H1 (cell line): ENCODE data around the gene SPATA33. TPM values are rescaled to one million over a fixed set of nuclear protein-coding genes. Genes with fewer than 3 reads are reported as not detected.

Experiments
- CTCF ChIA-PET: fragments of 300-600 bp; sonication (Branson Sonifier 250); formaldehyde crosslinking; loops from one replicate; lab custom pipeline; 2021; ENCODE audit not compliant: partially characterized antibody; lab: Charles Lee
- POLR2A ChIA-PET: fragments of 300-600 bp; sonication (Branson Sonifier 250); formaldehyde crosslinking; loops from one replicate; lab custom pipeline; 2021; ENCODE audit warnings: inconsistent platforms; ENCODE audit not compliant: partially characterized antibody; lab: Charles Lee
- DNase-seq, 2 experiments: peaks; one replicate each; pipeline versions ENCODE4 v3.0.0 to v3.0.0-alpha.2; 2010 to 2022; ENCODE audit warnings: low spot score in 2 of 2, low read depth in 1 of 2, mixed read lengths in 1 of 2
- FAIRE-seq: peaks from 2 replicates; lab custom pipeline; 2011; peaks lifted over from hg19 to GRCh38; lab: Jason Lieb, UNC
- H2AFZ ChIP-seq: 2 replicates; pipeline ENCODE4 v1.8.1; 2012; ENCODE audit warnings: low read length, inconsistent platforms
- H2AK5ac ChIP-seq: 2 replicates; pipeline ENCODE4 v1.6.1; 2013; ENCODE audit warnings: low read depth, low read length
- H2BK120ac ChIP-seq: replicated peaks from 2 replicates; pipeline ENCODE3; 2013; ENCODE audit warnings: low read depth, low read length, inconsistent platforms
- H2BK12ac ChIP-seq: 2 replicates; pipeline ENCODE4 v1.6.1; 2013; ENCODE audit warnings: low read depth, low read length
- H2BK15ac ChIP-seq: 2 replicates; pipeline ENCODE4 v1.6.1; 2013; ENCODE audit warnings: low read length
- H2BK20ac ChIP-seq: 2 replicates; pipeline ENCODE4 v1.6.1; 2013; ENCODE audit warnings: low read length
- H2BK5ac ChIP-seq: 2 replicates; pipeline ENCODE4 v1.6.1; 2013; ENCODE audit warnings: low read depth, low read length
- H3K14ac ChIP-seq: 2 replicates; pipeline ENCODE4 v1.6.1; 2013; ENCODE audit warnings: inconsistent platforms; ENCODE audit not compliant: insufficient read length
- H3K18ac ChIP-seq: 2 replicates; pipeline ENCODE4 v1.6.1; 2013; ENCODE audit warnings: low read length; ENCODE audit errors: extremely low read depth
- H3K23ac ChIP-seq: 2 replicates; pipeline ENCODE4 v1.6.1; 2013; ENCODE audit warnings: inconsistent platforms; ENCODE audit not compliant: insufficient read length
- H3K23me2 ChIP-seq: 2 replicates; pipeline ENCODE4 v1.6.1; 2013; ENCODE audit warnings: low read depth, low read length
- H3K27ac ChIP-seq: 2 replicates; pipeline ENCODE4 v1.6.1; 2011; ENCODE audit warnings: low read depth, low read length, inconsistent platforms
- H3K27me3 ChIP-seq, 4 experiments: replicated peaks in 1 of 4; 1 replicate in 1 of 4; 2 replicates in 3 of 4; pipeline versions ENCODE4 v1.6.1 to v1.8.1; 2011 to 2013; ENCODE audit warnings: low read length in 3 of 4, mild to moderate bottlenecking in 3 of 4, inconsistent platforms in 2 of 4, mixed read lengths in 2 of 4, moderate library complexity in 1 of 4; ENCODE audit not compliant: control insufficient read depth in 3 of 4, insufficient read depth in 3 of 4; ENCODE audit errors: extremely low read depth in 1 of 4
- H3K36me3 ChIP-seq, 4 experiments: 2 replicates each; pipeline versions ENCODE4 v1.6.1 to v1.8.1; 2011 to 2013; ENCODE audit warnings: mild to moderate bottlenecking in 4 of 4, low read length in 3 of 4, moderate library complexity in 2 of 4, control low read depth in 1 of 4, inconsistent platforms in 1 of 4; ENCODE audit not compliant: insufficient read depth in 4 of 4, control insufficient read depth in 2 of 4
- H3K4ac ChIP-seq: replicated peaks from 2 replicates; pipeline ENCODE3; 2013; ENCODE audit warnings: low read length, low read depth, mixed read lengths, inconsistent platforms; ENCODE audit not compliant: insufficient read length
- H3K4me1 ChIP-seq, 4 experiments: replicated peaks in 1 of 4; 1 replicate in 1 of 4; 2 replicates in 3 of 4; pipeline versions ENCODE4 v1.6.1 to v1.8.1; 2011 to 2013; ENCODE audit warnings: low read length in 3 of 4, inconsistent platforms in 2 of 4, mixed read lengths in 1 of 4; ENCODE audit not compliant: insufficient read depth in 4 of 4, control insufficient read depth in 3 of 4
- H3K4me2 ChIP-seq, 2 experiments: 2 replicates each; pipeline versions ENCODE4 v1.6.1 to v1.8.1; 2011 to 2013; ENCODE audit warnings: low read depth in 2 of 2, low read length in 2 of 2, control low read depth in 1 of 2, inconsistent platforms in 1 of 2, mild to moderate bottlenecking in 1 of 2; ENCODE audit not compliant: insufficient read depth in 1 of 2
- H3K4me3 ChIP-seq, 4 experiments: fragments of 200-600, 300-600 bp in 1 of 4; sonication (generic), shearing (Covaris generic), sonication (Bioruptor Twin) in 1 of 4; 2 replicates each; pipeline versions ENCODE4 v1.5.1 to v1.8.1; 2011 to 2016; ENCODE audit warnings: low read length in 4 of 4, low read depth in 3 of 4, control low read depth in 2 of 4, inconsistent platforms in 2 of 4, mild to moderate bottlenecking in 2 of 4, mixed read lengths in 1 of 4, moderate library complexity in 1 of 4; ENCODE audit not compliant: insufficient read depth in 2 of 4; ENCODE audit errors: extremely low read depth in 1 of 4
- H3K56ac ChIP-seq: replicated peaks from 2 replicates; pipeline ENCODE3; 2013; ENCODE audit warnings: low read depth, mild to moderate bottlenecking, mixed read lengths, low read length, inconsistent platforms; ENCODE audit not compliant: insufficient read length
- H3K79me1 ChIP-seq: 2 replicates; pipeline ENCODE4 v1.6.1; 2013; ENCODE audit warnings: low read depth, low read length, control low read depth
- H3K79me2 ChIP-seq, 2 experiments: 2 replicates each; pipeline versions ENCODE4 v1.6.1 to v1.8.1; 2012 to 2013; ENCODE audit warnings: low read length in 2 of 2, mild to moderate bottlenecking in 2 of 2, inconsistent platforms in 1 of 2; ENCODE audit not compliant: insufficient read depth in 2 of 2, control insufficient read depth in 1 of 2
- H3K9ac ChIP-seq, 4 experiments: replicated peaks in 1 of 4; 1 replicate in 1 of 4; 2 replicates in 3 of 4; pipeline versions ENCODE4 v1.6.1 to v1.8.1; 2011 to 2013; ENCODE audit warnings: low read depth in 3 of 4, low read length in 3 of 4, control low read depth in 2 of 4, mild to moderate bottlenecking in 2 of 4, moderate library complexity in 2 of 4, inconsistent platforms in 1 of 4; ENCODE audit errors: extremely low read depth in 1 of 4
- H3K9me3 ChIP-seq, 2 experiments: 2 replicates each; pipeline versions ENCODE4 v1.6.1 to v1.8.1; 2012 to 2013; ENCODE audit warnings: mild to moderate bottlenecking in 2 of 2, moderate library complexity in 2 of 2, control low read depth in 1 of 2, inconsistent platforms in 1 of 2, low read depth in 1 of 2, low read length in 1 of 2, mixed read lengths in 1 of 2; ENCODE audit not compliant: insufficient read depth in 2 of 2
- H4K20me1 ChIP-seq, 2 experiments: replicated peaks in 1 of 2; 2 replicates each; pipeline versions ENCODE3 to v1.8.1; 2011 to 2013; ENCODE audit warnings: inconsistent platforms in 2 of 2, low read length in 2 of 2, mild to moderate bottlenecking in 1 of 2; ENCODE audit not compliant: insufficient read depth in 2 of 2, control insufficient read depth in 1 of 2
- H4K5ac ChIP-seq: 2 replicates; pipeline ENCODE4 v1.6.1; 2013; ENCODE audit warnings: low read length, low read depth, mixed read lengths, inconsistent platforms; ENCODE audit not compliant: insufficient read length
- H4K8ac ChIP-seq: 2 replicates; pipeline ENCODE4 v1.8.0; 2013; ENCODE audit warnings: mild to moderate bottlenecking, moderate library complexity, low read length, inconsistent platforms; ENCODE audit not compliant: insufficient read depth; ENCODE audit errors: extremely low read depth
- H4K91ac ChIP-seq: replicated peaks from 2 replicates; pipeline ENCODE3; 2013; ENCODE audit warnings: low read length, mixed read lengths, inconsistent platforms; ENCODE audit not compliant: insufficient read length
- BACH1 ChIP-seq: IDR thresholded peaks from 2 replicates; pipeline ENCODE4 v1.6.1; 2012; ENCODE audit warnings: low read length, improper control_type of control experiment
- GABPA ChIP-seq: IDR thresholded peaks from 2 replicates; pipeline ENCODE4 v1.6.1; 2011; ENCODE audit warnings: mild to moderate bottlenecking, low read length, moderate library complexity, borderline replicate concordance; ENCODE audit not compliant: insufficient read depth
- GTF2F1 ChIP-seq: IDR thresholded peaks from 2 replicates; pipeline ENCODE4 v1.6.1; 2012; ENCODE audit warnings: low read depth, low read length, improper control_type of control experiment, borderline replicate concordance
- NRF1 ChIP-seq: IDR thresholded peaks from 2 replicates; pipeline ENCODE4 v1.6.1; 2011; ENCODE audit warnings: mild to moderate bottlenecking, low read depth, low read length, improper control_type of control experiment
- RNF2 ChIP-seq: fragments of 200-900, 300-1000 bp; sonication (generic); IDR thresholded peaks from 2 replicates; pipeline ENCODE4 v1.7.1; 2016; ENCODE audit warnings: borderline replicate concordance, low read depth, mild to moderate bottlenecking, antibody characterized with exemption, low read length; ENCODE audit not compliant: poor library complexity, severe bottlenecking; ENCODE audit errors: missing control alignments
- SIX5 ChIP-seq: IDR thresholded peaks from 2 replicates; pipeline ENCODE4 v1.6.1; 2011; ENCODE audit warnings: mild to moderate bottlenecking, low read depth, low read length
- WGBS, 2 experiments: shearing (Covaris generic) in 1 of 2; methylation state at CpG; one replicate each; pipeline versions ENCODE4 v1.1.6 to v1.1.7; 2013 to 2015; ENCODE audit warnings: low lambda C conversion rate in 2 of 2, mixed read lengths in 2 of 2, inconsistent platforms in 1 of 2, low coverage in 1 of 2, missing lambda C conversion rate in 1 of 2; ENCODE audit not compliant: insufficient replicate concordance in 2 of 2, insufficient coverage in 1 of 2, insufficient read length in 1 of 2; ENCODE audit errors: extremely low coverage in 1 of 2, missing lambda C conversion rate in 1 of 2; 5-methylcytosine and 5-hydroxymethylcytosine counted together
- polyA plus RNA-seq, 7 experiments: library from polyadenylated mRNA; depleted of rRNA in 3 of 7; stranded (reverse) in 5 of 7; unstranded in 2 of 7; fragments of >200 nt in 5 of 7; fragments of 200-250 nt in 2 of 7; gene quantifications; 1 replicate in 5 of 7; 2 replicates in 1 of 7; 4 replicates in 1 of 7; pipeline versions ENCODE4 v1.2.1 to v1.2.3, GENCODE V29; 2011 to 2013; ENCODE audit warnings: missing spikeins in 2 of 7, mixed read lengths in 2 of 7
- total RNA-seq: library from RNA; stranded (reverse); fragmentation: NEBNext Ultra II Directional; extraction: Animal tissue kit (Norgen Biotek cat#: 25700); gene quantifications from 2 replicates; pipeline ENCODE4 v1.2.1, GENCODE V29; 2021
- TF ChIP-seq, protein P1 (sequence below): IDR thresholded peaks from 2 replicates; pipeline ENCODE4 v1.6.1; 2011; ENCODE audit warnings: low read length, improper control_type of control experiment
- TF ChIP-seq, protein P2 (sequence below), 3 experiments: IDR thresholded peaks; 1 replicate in 2 of 3; 2 replicates in 1 of 3; pipeline versions ENCODE4 v1.5.1 to v1.6.1; 2011; ENCODE audit warnings: low read length in 3 of 3, mild to moderate bottlenecking in 3 of 3, inconsistent platforms in 2 of 3, low read depth in 1 of 3, moderate library complexity in 1 of 3; ENCODE audit not compliant: insufficient read depth in 1 of 3; ENCODE audit errors: control extremely low read depth in 1 of 3

Gene SPATA33
- total and polyA plus RNA-seq, 2 of the 8 experiments (the other 6 are each of a cell fraction or from before 2014, with no cell fraction given): 5.4 to 16.9 TPM

DNA sequence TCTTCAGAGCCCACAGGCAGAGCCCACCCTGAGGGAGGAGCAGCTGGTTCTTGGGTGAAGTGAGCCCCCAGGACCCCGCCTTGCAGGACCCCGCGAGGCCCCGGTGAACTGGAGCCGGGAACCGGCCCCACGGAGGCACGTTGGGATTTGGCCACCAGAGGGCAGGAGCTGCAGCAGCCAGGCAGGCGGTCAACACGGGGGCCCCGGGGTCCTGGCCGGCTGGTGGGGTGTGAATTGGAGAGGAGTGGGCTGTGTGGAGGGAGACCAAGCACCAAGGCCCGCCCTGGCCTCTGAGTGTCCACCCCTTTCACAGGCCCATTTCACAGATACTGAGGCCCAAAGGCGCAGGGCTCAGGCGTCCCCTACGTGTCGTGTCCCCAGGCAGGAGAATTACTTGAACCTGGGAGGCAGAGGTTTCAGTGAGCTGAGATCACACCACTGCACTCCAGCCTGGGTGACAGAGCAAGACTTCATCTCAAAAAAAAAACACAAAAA lies 42.0 kb upstream of the SPATA33 start:
- Histone ChIP-seq H3K79me2 (no peaks in the 10 kb centered on the region), H3K27ac (no peak overlapping the region), H3K9me3 (no peaks in the 10 kb centered on the region), H2BK120ac (no peak overlapping the region), H3K14ac (no peak overlapping the region), H3K56ac (no peak overlapping the region), H2BK5ac (peak overlapping the region; percentile 24; the same call in 1 of the 2 replicates), H3K23me2 (no peaks in the 10 kb centered on the region), H3K4me3 (no peak overlapping the region), H2BK12ac (0 out of 2 replicates have a peak overlapping the region, but pooled peaks have one; percentile 60), H3K36me3 (no peaks in the 10 kb centered on the region), H3K4me1 (peaks cover 0 to 17% (median 5%) of the 10 kb centered on the region in 4 experiments; a peak in 5 of 7 replicates), H2AK5ac (no peak overlapping the region), H4K5ac (no peak overlapping the region), H4K91ac (peak overlapping the region; percentile 73), H3K79me1 (no peaks in the 10 kb centered on the region; the same call in 1 of the 2 replicates), H4K8ac (peak overlapping the region; percentile 38; the same call in 1 of the 2 replicates), H2BK20ac (no peak overlapping the region), H3K27me3 (no peaks in the 10 kb centered on the region; a peak in 2 of 7 replicates), H3K4me2 (no peak overlapping the region), H3K18ac (no peak overlapping the region; the same call in 1 of the 2 replicates), H3K9ac (no peak overlapping the region), H2BK15ac (peak overlapping the region; percentile 97; the same call in 1 of the 2 replicates), H2AFZ (no peak overlapping the region), H3K23ac (no peak overlapping the region), H3K4ac (no peak overlapping the region), H4K20me1 (no peaks in the 10 kb centered on the region)
- ChIA-PET CTCF (interaction anchor here (1.0 to 5.1 kb wide), 22 partner anchors 8 to 474 kb away, joined by 3 to 56 read pairs (median 6); partner anchors contain the start of gene SPATA2L), POLR2A (interaction anchor here (0.6 to 3.5 kb wide), 9 partner anchors 13 to 85 kb away, joined by 3 to 21 read pairs (median 4); partner anchors contain the start of gene SPATA2L)
- WGBS, 2 experiments: 55% methylated on average over 17 of the region's 17 CpGs; no CpG with 5 or more reads in 1 of the 2 experiments
- FAIRE-seq (no peak), DNase-seq (peak in 1 of 2 experiments; percentile 92)
- TF ChIP-seq BACH1: 0 out of 2 replicates have a peak, but pooled peaks have one; percentile 40
- no peak for TF ChIP-seq GTF2F1
- TF ChIP-seq, protein P1, sequence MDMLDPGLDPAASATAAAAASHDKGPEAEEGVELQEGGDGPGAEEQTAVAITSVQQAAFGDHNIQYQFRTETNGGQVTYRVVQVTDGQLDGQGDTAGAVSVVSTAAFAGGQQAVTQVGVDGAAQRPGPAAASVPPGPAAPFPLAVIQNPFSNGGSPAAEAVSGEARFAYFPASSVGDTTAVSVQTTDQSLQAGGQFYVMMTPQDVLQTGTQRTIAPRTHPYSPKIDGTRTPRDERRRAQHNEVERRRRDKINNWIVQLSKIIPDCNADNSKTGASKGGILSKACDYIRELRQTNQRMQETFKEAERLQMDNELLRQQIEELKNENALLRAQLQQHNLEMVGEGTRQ: no peak
- TF ChIP-seq GABPA: peak; percentile 71; the same call in 1 of the 2 replicates
- TF ChIP-seq NRF1: no peak
- no peak for TF ChIP-seq SIX5
- no peak for TF ChIP-seq RNF2
- TF ChIP-seq, protein P2, sequence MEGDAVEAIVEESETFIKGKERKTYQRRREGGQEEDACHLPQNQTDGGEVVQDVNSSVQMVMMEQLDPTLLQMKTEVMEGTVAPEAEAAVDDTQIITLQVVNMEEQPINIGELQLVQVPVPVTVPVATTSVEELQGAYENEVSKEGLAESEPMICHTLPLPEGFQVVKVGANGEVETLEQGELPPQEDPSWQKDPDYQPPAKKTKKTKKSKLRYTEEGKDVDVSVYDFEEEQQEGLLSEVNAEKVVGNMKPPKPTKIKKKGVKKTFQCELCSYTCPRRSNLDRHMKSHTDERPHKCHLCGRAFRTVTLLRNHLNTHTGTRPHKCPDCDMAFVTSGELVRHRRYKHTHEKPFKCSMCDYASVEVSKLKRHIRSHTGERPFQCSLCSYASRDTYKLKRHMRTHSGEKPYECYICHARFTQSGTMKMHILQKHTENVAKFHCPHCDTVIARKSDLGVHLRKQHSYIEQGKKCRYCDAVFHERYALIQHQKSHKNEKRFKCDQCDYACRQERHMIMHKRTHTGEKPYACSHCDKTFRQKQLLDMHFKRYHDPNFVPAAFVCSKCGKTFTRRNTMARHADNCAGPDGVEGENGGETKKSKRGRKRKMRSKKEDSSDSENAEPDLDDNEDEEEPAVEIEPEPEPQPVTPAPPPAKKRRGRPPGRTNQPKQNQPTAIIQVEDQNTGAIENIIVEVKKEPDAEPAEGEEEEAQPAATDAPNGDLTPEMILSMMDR (IDR thresholded peaks at IDR 0.05; ENCODE audit: control extremely low read depth in 1 of 3, insufficient read depth in 1 of 3, low read depth in 1 of 3, low read length in 3 of 3): peak; percentile 72 to 90 (median 89)
